ENCODE data around the gene UPF2.

DNA sequence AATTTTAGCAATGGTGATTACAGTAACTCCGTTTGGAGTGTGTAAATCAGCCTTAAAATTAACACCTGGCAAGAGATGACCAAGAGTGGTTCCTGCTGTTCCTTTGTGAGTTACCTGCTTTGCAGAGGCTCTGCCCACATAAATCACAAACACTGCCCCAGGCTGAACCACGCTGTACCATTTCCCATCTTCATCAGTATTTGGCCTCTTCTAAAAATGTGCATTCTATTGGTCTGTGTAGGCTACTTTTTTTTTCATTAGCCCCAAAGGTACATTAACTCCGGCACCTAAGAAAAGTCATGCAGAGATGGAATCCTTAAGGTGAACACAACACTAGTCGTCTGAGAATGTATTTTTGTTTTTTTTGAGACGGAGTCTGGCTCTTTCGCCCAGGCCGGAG, 123.3 kb downstream of the UPF2 start:
- TF ChIP-seq ZBTB8A (CRISPR knock-in tag; IDR thresholded peaks at IDR 0.05; ENCODE audit: borderline replicate concordance, low read depth) (no peak), POLR2A (IDR thresholded peaks at IDR 0.05; ENCODE audit: insufficient read depth in 1 of 2, low read depth in 2 of 2, low read length in 2 of 2) (no peak), EZH2 (conservative IDR thresholded peaks at IDR 0.05; ENCODE audit: low read depth, low read length) (no peak), ARNT (IDR thresholded peaks at IDR 0.05) (no peak), SP5 (CRISPR knock-in tag; IDR thresholded peaks at IDR 0.05; ENCODE audit: borderline replicate concordance, low read depth) (no peak), TAF1 (CRISPR knock-in tag; IDR thresholded peaks at IDR 0.05) (no peak), GZF1 (CRISPR knock-in tag; IDR thresholded peaks at IDR 0.05) (no peak), MAZ (IDR thresholded peaks at IDR 0.05; ENCODE audit: borderline replicate concordance, low read depth, low read length) (no peak), MAZ (CRISPR knock-in tag; IDR thresholded peaks at IDR 0.05; ENCODE audit: low read depth) (no peak), SIN3A (IDR thresholded peaks at IDR 0.05; ENCODE audit: borderline replicate concordance, low read depth, low read length) (no peak)
- TF ChIP-seq, protein P1, sequence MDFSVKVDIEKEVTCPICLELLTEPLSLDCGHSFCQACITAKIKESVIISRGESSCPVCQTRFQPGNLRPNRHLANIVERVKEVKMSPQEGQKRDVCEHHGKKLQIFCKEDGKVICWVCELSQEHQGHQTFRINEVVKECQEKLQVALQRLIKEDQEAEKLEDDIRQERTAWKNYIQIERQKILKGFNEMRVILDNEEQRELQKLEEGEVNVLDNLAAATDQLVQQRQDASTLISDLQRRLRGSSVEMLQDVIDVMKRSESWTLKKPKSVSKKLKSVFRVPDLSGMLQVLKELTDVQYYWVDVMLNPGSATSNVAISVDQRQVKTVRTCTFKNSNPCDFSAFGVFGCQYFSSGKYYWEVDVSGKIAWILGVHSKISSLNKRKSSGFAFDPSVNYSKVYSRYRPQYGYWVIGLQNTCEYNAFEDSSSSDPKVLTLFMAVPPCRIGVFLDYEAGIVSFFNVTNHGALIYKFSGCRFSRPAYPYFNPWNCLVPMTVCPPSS (IDR thresholded peaks at IDR 0.05) = no peak
- TF ChIP-seq, protein P2, sequence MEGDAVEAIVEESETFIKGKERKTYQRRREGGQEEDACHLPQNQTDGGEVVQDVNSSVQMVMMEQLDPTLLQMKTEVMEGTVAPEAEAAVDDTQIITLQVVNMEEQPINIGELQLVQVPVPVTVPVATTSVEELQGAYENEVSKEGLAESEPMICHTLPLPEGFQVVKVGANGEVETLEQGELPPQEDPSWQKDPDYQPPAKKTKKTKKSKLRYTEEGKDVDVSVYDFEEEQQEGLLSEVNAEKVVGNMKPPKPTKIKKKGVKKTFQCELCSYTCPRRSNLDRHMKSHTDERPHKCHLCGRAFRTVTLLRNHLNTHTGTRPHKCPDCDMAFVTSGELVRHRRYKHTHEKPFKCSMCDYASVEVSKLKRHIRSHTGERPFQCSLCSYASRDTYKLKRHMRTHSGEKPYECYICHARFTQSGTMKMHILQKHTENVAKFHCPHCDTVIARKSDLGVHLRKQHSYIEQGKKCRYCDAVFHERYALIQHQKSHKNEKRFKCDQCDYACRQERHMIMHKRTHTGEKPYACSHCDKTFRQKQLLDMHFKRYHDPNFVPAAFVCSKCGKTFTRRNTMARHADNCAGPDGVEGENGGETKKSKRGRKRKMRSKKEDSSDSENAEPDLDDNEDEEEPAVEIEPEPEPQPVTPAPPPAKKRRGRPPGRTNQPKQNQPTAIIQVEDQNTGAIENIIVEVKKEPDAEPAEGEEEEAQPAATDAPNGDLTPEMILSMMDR (CRISPR knock-in tag; IDR thresholded peaks at IDR 0.05) = no peak
- TF ChIP-seq, protein P3, sequence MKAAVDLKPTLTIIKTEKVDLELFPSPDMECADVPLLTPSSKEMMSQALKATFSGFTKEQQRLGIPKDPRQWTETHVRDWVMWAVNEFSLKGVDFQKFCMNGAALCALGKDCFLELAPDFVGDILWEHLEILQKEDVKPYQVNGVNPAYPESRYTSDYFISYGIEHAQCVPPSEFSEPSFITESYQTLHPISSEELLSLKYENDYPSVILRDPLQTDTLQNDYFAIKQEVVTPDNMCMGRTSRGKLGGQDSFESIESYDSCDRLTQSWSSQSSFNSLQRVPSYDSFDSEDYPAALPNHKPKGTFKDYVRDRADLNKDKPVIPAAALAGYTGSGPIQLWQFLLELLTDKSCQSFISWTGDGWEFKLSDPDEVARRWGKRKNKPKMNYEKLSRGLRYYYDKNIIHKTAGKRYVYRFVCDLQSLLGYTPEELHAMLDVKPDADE (CRISPR knock-in tag; IDR thresholded peaks at IDR 0.05) = no peak
